Measurements from ENCODE around the gene PLEKHM1. TPM values are rescaled to one million over a fixed set of nuclear protein-coding genes. Genes with fewer than 3 reads are reported as not detected.

PLEKHM1 gene
- total and polyA plus RNA-seq, 2 of the 13 experiments (the other 11 are each of a cell fraction or from before 2014, with no cell fraction given) = 7.6 to 13.5 TPM

DNA sequence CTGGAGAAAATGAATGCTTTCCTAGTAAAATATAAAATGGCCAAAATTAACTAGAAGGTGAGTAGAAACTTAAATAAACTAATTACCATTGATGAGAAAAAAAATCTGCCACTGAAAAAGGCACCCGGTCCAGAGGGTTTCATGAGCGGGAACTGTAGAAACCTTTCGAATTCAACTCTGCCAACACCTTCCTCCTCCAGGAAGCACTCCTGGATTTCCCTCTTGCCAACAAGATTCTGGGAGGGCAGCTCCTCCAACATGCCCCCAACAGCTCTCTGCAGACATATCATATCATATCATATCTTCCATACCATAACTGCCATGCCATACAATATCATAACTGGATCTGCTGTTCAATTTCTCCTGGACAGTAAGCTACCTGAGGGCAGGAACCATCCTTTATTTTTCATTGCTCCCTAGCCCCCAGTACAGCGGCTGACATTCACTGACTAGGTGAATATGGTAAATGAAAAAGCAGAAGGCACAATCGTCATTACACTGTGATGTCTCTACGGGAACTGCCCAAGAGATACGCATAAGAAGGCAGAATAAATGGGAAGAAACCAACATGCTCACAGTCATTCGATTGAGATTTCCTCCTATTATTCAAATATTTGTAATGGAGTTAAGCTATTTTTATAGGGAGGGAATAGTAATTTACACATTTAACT is 67.1 kb downstream of the PLEKHM1 start:
- peaks cover 33% of the 10 kb centered on the region for H3K79me2 ChIP-seq (ENCODE audit: insufficient read depth, low read length)
- POLR2A ChIA-PET = interaction anchor here (0.9 to 5.8 kb wide), 5 partner anchors 11 to 275 kb away, joined by 3 to 79 read pairs (median 6); partner anchors contain the start of genes HEXIM1 and MAP3K14
- CTCF ChIA-PET (ENCODE audit: low intra/inter-chr PET ratio, low total read pairs) = no interaction called here
- no peaks in the 10 kb centered on the region; a peak in 2 of 5 replicates for H3K36me3 ChIP-seq (replicated peaks in 1 of 2; ENCODE audit: control insufficient read depth in 1 of 2, insufficient read depth in 2 of 2, low read length in 2 of 2)
- FAIRE-seq (no peak), DNase-seq (ENCODE audit: low spot score) (no peak), ATAC-seq (no peak)
- peaks cover 0 to 7% of the 10 kb centered on the region in 2 experiments; a peak in 2 of 5 replicates for H3K27me3 ChIP-seq (ENCODE audit: control insufficient read depth in 1 of 2, insufficient read depth in 2 of 2, low read length in 2 of 2)
- no peaks in the 10 kb centered on the region for H4K20me1 ChIP-seq (ENCODE audit: insufficient read depth, low read length)
- H2AFZ ChIP-seq (ENCODE audit: low read length) = no peak overlapping the region
- intact Hi-C loops (cut with micrococcal nuclease; ENCODE audit: unreplicated experiment) (no loop called here), in situ Hi-C loops (cut with HindIII; ENCODE audit: extremely low pct_ligation_motif_present, low pct_unique_long_range_greater_than_20kb) (no loop called here)
- no TSS peak for BruUV-seq (replicated peaks)
- peaks cover 42% of the 10 kb centered on the region for H3K4me1 ChIP-seq (ENCODE audit: insufficient read depth, low read length)
- no peak overlapping the region for H3K9ac ChIP-seq (ENCODE audit: insufficient read depth, low read depth, low read length)
- peak overlapping the region; percentile 90 for H3K4me2 ChIP-seq (ENCODE audit: low read depth, low read length)
- no peak overlapping the region for H3K27ac ChIP-seq (ENCODE audit: extremely low read length, insufficient read depth, low read length)
- peak overlapping the region in 2 of 3 experiments; percentile 10 to 83; a peak in 3 of 6 replicates for H3K4me3 ChIP-seq (replicated peaks in 1 of 3; ENCODE audit: insufficient read depth in 1 of 3, low read depth in 2 of 3, low read length in 3 of 3)
- 84% methylated on average over 8 of the region's 8 CpGs for WGBS (ENCODE audit: low lambda C conversion rate)
- TF ChIP-seq ZFP36 (IDR thresholded peaks at IDR 0.05; ENCODE audit: borderline replicate concordance, low read depth, low read length, partially characterized antibody) (peak; percentile 89), PPARG (CRISPR knock-in tag; conservative IDR thresholded peaks at IDR 0.05) (no peak), ZMYM3 (CRISPR knock-in tag; IDR thresholded peaks at IDR 0.05) (peak; percentile 47; the same call in 1 of the 2 replicates)
- H3K9me3 ChIP-seq (ENCODE audit: low read length) = no peaks in the 10 kb centered on the region

GRCh38 chr17:45414990-45415881 is 75.3 kb downstream of the PLEKHM1 start:
- Histone ChIP-seq H3K4me2 (ENCODE audit: low read depth, low read length) (no peak overlapping the region), H3K27ac (ENCODE audit: extremely low read length, insufficient read depth, low read length) (no peak overlapping the region), H4K20me1 (ENCODE audit: insufficient read depth, low read length) (no peaks in the 10 kb centered on the region), H3K36me3 (replicated peaks in 1 of 2; ENCODE audit: control insufficient read depth in 1 of 2, insufficient read depth in 2 of 2, low read length in 2 of 2) (peaks cover 0 to 1% of the 10 kb centered on the region in 2 experiments; a peak in 3 of 5 replicates), H3K4me1 (ENCODE audit: insufficient read depth, low read length) (peaks cover 25% of the 10 kb centered on the region), H3K9ac (ENCODE audit: insufficient read depth, low read depth, low read length) (no peak overlapping the region), H3K27me3 (ENCODE audit: control insufficient read depth in 1 of 2, insufficient read depth in 2 of 2, low read length in 2 of 2) (no peaks in the 10 kb centered on the region), H2AFZ (ENCODE audit: low read length) (no peak overlapping the region), H3K4me3 (replicated peaks in 1 of 3; ENCODE audit: insufficient read depth in 1 of 3, low read depth in 2 of 3, low read length in 3 of 3) (no peak overlapping the region), H3K79me2 (ENCODE audit: insufficient read depth, low read length) (peaks cover 6% of the 10 kb centered on the region), H3K9me3 (ENCODE audit: low read length) (no peaks in the 10 kb centered on the region)
- ATAC-seq = no peak
- FAIRE-seq = no peak
- DNase-seq (ENCODE audit: low spot score) = no peak
- whole genome bisulfite sequencing (ENCODE audit: low lambda C conversion rate) = 89% methylated on average over 10 of the region's 10 CpGs
- POLR2A ChIA-PET = interaction anchor here (0.8 kb wide), 1 partner anchor 10 kb away, joined by 3 read pairs; no protein-coding TSS in a partner anchor
- in situ Hi-C loops (cut with HindIII; ENCODE audit: extremely low pct_ligation_motif_present, low pct_unique_long_range_greater_than_20kb) (no loop called here), intact Hi-C loops (cut with micrococcal nuclease; ENCODE audit: unreplicated experiment) (no loop called here)
- CTCF ChIA-PET (ENCODE audit: low intra/inter-chr PET ratio, low total read pairs) = no interaction called here
- no TSS peak for BruUV-seq (replicated peaks)
- TF ChIP-seq EEA1 (CRISPR knock-in tag; IDR thresholded peaks at IDR 0.05; ENCODE audit: borderline replicate concordance) = no peak
- TF ChIP-seq ZNF12 (CRISPR knock-in tag; IDR thresholded peaks at IDR 0.05) = no peak
- TF ChIP-seq ZBTB1 (CRISPR knock-in tag; IDR thresholded peaks at IDR 0.05; ENCODE audit: borderline replicate concordance) = no peak
- TF ChIP-seq ZNF337 (CRISPR knock-in tag; IDR thresholded peaks at IDR 0.05; ENCODE audit: borderline replicate concordance, low read depth) = no peak
- no peak for TF ChIP-seq SOX13 (IDR thresholded peaks at IDR 0.05)
- no peak for TF ChIP-seq SOX13 (CRISPR knock-in tag; conservative IDR thresholded peaks at IDR 0.05 in 1 of 2, IDR thresholded peaks at IDR 0.05 in 1 of 2)
- TF ChIP-seq ZNF33B (CRISPR knock-in tag; IDR thresholded peaks at IDR 0.05) = no peak
- no peak for TF ChIP-seq ETV5 (CRISPR knock-in tag; IDR thresholded peaks at IDR 0.05; ENCODE audit: borderline replicate concordance)
- TF ChIP-seq NFRKB (IDR thresholded peaks at IDR 0.05) = no peak
- no peak for TF ChIP-seq MAX (IDR thresholded peaks at IDR 0.05)
- TF ChIP-seq POGZ (CRISPR knock-in tag; IDR thresholded peaks at IDR 0.05) = no peak
